IgD-negative memory B cell (primary cell): ENCODE measurements around the gene STK4. TPM values are rescaled to one million over a fixed set of nuclear protein-coding genes. Genes with fewer than 3 reads are reported as not detected.

Source experiments
- polyA plus RNA-seq: library from polyadenylated mRNA; unstranded; fragments of 300-500 nt; fragmentation: Illumina TruSeq; gene quantifications from one replicate; pipeline ENCODE4 v1.2.3, GENCODE V29; 2021

Gene STK4
- polyA plus RNA-seq, 1 donor from 2014 or later: 131 TPM

Other genes with a start within 250 kb of the STK4 start
- not detected for gene KCNK15, start 220.6 kb upstream of the STK4 start, polyA plus RNA-seq
- not detected for gene RIMS4, start 156.0 kb upstream of the STK4 start, polyA plus RNA-seq
- gene YWHAB, start 80.8 kb upstream of the STK4 start, polyA plus RNA-seq: 505 TPM
- gene PABPC1L, start 56.5 kb upstream of the STK4 start, polyA plus RNA-seq: 3.4 TPM
- gene TOMM34, start 6.1 kb upstream of the STK4 start, polyA plus RNA-seq: 33.0 TPM
- not detected for gene KCNS1, start 134.6 kb downstream of the STK4 start, polyA plus RNA-seq
- not detected for gene WFDC5, start 148.7 kb downstream of the STK4 start, polyA plus RNA-seq
- not detected for gene WFDC12, start 158.0 kb downstream of the STK4 start, polyA plus RNA-seq
- 0.65 TPM for gene PI3, start 208.4 kb downstream of the STK4 start, polyA plus RNA-seq
- gene SEMG1, start 240.5 kb downstream of the STK4 start, polyA plus RNA-seq: not detected